IMR-90 (cell line): ENCODE results near the gene CCDC88A. TPM values are rescaled to one million over a fixed set of nuclear protein-coding genes. Genes with fewer than 3 reads are reported as not detected.

Experiments used
- ATAC-seq: fragments of 200-7000 bp; cut with Tn5 transposase; 2 replicates; pipeline ENCODE4 v1.9.1; 2020; ENCODE audit warnings: low read depth, mild to moderate bottlenecking, moderate library complexity
- BruUV-seq: library from RNA; stranded (reverse); fragments of 400-500 nt; replicated peaks from 2 replicates; lab custom pipeline; 2021; lab: Mats Ljungman, UMichigan
- CTCF ChIA-PET: fragments of 300-600 bp; formaldehyde crosslinking; extraction: SDS; loops from one replicate; lab custom pipeline; 2021; ENCODE audit warnings: antibody characterized with exemption; lab: Yijun Ruan, JAX
- POLR2A ChIA-PET: fragments of 300-600 bp; sonication (Branson Sonifier 250); formaldehyde crosslinking; loops from one replicate; lab custom pipeline; 2022; ENCODE audit warnings: antibody characterized with exemption; ENCODE audit not compliant: unreplicated experiment; lab: Charles Lee
- DNase-seq: peaks from one replicate; pipeline ENCODE4 v3.0.0; 2013
- H2AFZ ChIP-seq: replicated peaks from 2 replicates; pipeline ENCODE3; 2013; ENCODE audit warnings: low read length, mild to moderate bottlenecking; ENCODE audit not compliant: poor library complexity
- H2AK5ac ChIP-seq: 2 replicates; pipeline ENCODE4 v1.6.1; 2013; ENCODE audit warnings: low read depth, low read length, inconsistent platforms
- H2AK9ac ChIP-seq: replicated peaks from 2 replicates; pipeline ENCODE3; 2013; ENCODE audit warnings: mild to moderate bottlenecking, low read depth, low read length, moderate library complexity; ENCODE audit not compliant: poor library complexity
- H2BK120ac ChIP-seq: 2 replicates; pipeline ENCODE4 v1.6.1; 2013; ENCODE audit warnings: low read depth, low read length, inconsistent platforms
- H2BK15ac ChIP-seq: 3 replicates; pipeline ENCODE4 v1.6.1; 2013; ENCODE audit warnings: low read depth, low read length, inconsistent platforms
- H2BK20ac ChIP-seq: 2 replicates; pipeline ENCODE4 v1.6.1; 2013; ENCODE audit warnings: low read depth, mild to moderate bottlenecking, inconsistent platforms, low read length, moderate library complexity
- H2BK5ac ChIP-seq: 2 replicates; pipeline ENCODE4 v1.6.1; 2013; ENCODE audit warnings: mild to moderate bottlenecking, low read depth, low read length, inconsistent platforms; ENCODE audit not compliant: poor library complexity, severe bottlenecking
- H3K14ac ChIP-seq: replicated peaks from 2 replicates; pipeline ENCODE4 v1.6.1; 2013; ENCODE audit warnings: low read depth, low read length, inconsistent platforms
- H3K18ac ChIP-seq: 2 replicates; pipeline ENCODE4 v1.6.1; 2013; ENCODE audit warnings: low read depth, low read length, control low read depth
- H3K23ac ChIP-seq: 2 replicates; pipeline ENCODE4 v1.6.1; 2013; ENCODE audit warnings: low read depth, low read length, inconsistent platforms
- H3K27ac ChIP-seq: 2 replicates; pipeline ENCODE4 v1.5.1; 2013; ENCODE audit warnings: mild to moderate bottlenecking, control low read depth, low read length; ENCODE audit not compliant: insufficient read depth
- H3K27me3 ChIP-seq: 2 replicates; pipeline ENCODE4 v1.6.1; 2013; ENCODE audit warnings: low read length; ENCODE audit not compliant: control insufficient read depth, insufficient read depth
- H3K36me3 ChIP-seq: 2 replicates; pipeline ENCODE4 v1.6.1; 2013; ENCODE audit warnings: low read length, mixed read lengths; ENCODE audit not compliant: control insufficient read depth, insufficient read depth
- H3K4ac ChIP-seq: 2 replicates; pipeline ENCODE4 v1.6.1; 2013; ENCODE audit warnings: low read depth, low read length, inconsistent platforms
- H3K4me1 ChIP-seq: 2 replicates; pipeline ENCODE4 v1.6.1; 2013; ENCODE audit warnings: low read length, mixed read lengths; ENCODE audit not compliant: control insufficient read depth, insufficient read depth
- H3K4me2 ChIP-seq: 2 replicates; pipeline ENCODE4 v1.6.1; 2013; ENCODE audit warnings: low read depth, mild to moderate bottlenecking, control low read depth, low read length, moderate library complexity
- H3K4me3 ChIP-seq: 2 replicates; pipeline ENCODE4 v1.5.1; 2013; ENCODE audit warnings: low read depth, mild to moderate bottlenecking, control low read depth, low read length, moderate library complexity; ENCODE audit not compliant: insufficient read depth
- H3K56ac ChIP-seq: 2 replicates; pipeline ENCODE4 v1.6.1; 2013; ENCODE audit warnings: low read length, inconsistent platforms; ENCODE audit not compliant: insufficient read depth; ENCODE audit errors: extremely low read depth
- H3K79me1 ChIP-seq, 2 experiments: 2 replicates each; pipeline ENCODE4 v1.6.1; 2013; ENCODE audit warnings: low read length in 2 of 2, inconsistent platforms in 1 of 2, low read depth in 1 of 2
- H3K9ac ChIP-seq: 2 replicates; pipeline ENCODE4 v1.6.1; 2013; ENCODE audit warnings: low read depth, low read length, control low read depth
- H3K9me1 ChIP-seq: 2 replicates; pipeline ENCODE4 v1.6.1; 2013; ENCODE audit warnings: low read length, inconsistent platforms; ENCODE audit not compliant: insufficient read depth
- H3K9me3 ChIP-seq: 2 replicates; pipeline ENCODE4 v1.6.1; 2013; ENCODE audit warnings: low read length; ENCODE audit not compliant: control insufficient read depth, insufficient read depth
- H4K20me1 ChIP-seq: 2 replicates; pipeline ENCODE4 v1.6.1; 2013; ENCODE audit warnings: low read length, inconsistent platforms; ENCODE audit not compliant: insufficient read depth
- H4K5ac ChIP-seq: 2 replicates; pipeline ENCODE4 v1.6.1; 2013; ENCODE audit warnings: mild to moderate bottlenecking, low read depth, low read length, control low read depth
- H4K8ac ChIP-seq, 2 experiments: 2 replicates each; pipeline ENCODE4 v1.6.1; 2013; ENCODE audit warnings: low read depth in 2 of 2, low read length in 2 of 2, control low read depth in 1 of 2, inconsistent platforms in 1 of 2
- H4K91ac ChIP-seq: 2 replicates; pipeline ENCODE4 v1.6.1; 2013; ENCODE audit warnings: low read depth, low read length, inconsistent platforms; ENCODE audit not compliant: insufficient read depth
- BHLHE40 ChIP-seq: fragments of 150-350 bp; IDR thresholded peaks from 2 replicates; pipeline ENCODE4 v1.6.1; 2016; ENCODE audit warnings: mild to moderate bottlenecking, low read depth, low read length
- CEBPB ChIP-seq: IDR thresholded peaks from 2 replicates; pipeline ENCODE4 v1.6.1; 2012; ENCODE audit warnings: low read depth, low read length, improper control_type of control experiment
- CHD1 ChIP-seq: IDR thresholded peaks from 2 replicates; pipeline ENCODE4 v1.6.1; 2012; ENCODE audit warnings: low read depth, low read length, improper control_type of control experiment
- FOS ChIP-seq: fragments of 150-350 bp; IDR thresholded peaks from 2 replicates; pipeline ENCODE4 v1.6.1; 2016; ENCODE audit warnings: low read depth, low read length
- MAZ ChIP-seq: IDR thresholded peaks from 2 replicates; pipeline ENCODE4 v1.6.1; 2012; ENCODE audit warnings: low read depth, mild to moderate bottlenecking, low read length, improper control_type of control experiment, moderate library complexity, borderline replicate concordance
- MXI1 ChIP-seq: IDR thresholded peaks from 2 replicates; pipeline ENCODE4 v1.6.1; 2012; ENCODE audit warnings: low read depth, mild to moderate bottlenecking, low read length, moderate library complexity, borderline replicate concordance
- NFE2L2 ChIP-seq: fragments of 150-350 bp; IDR thresholded peaks from 2 replicates; pipeline ENCODE4 v1.6.1; 2016; ENCODE audit warnings: low read depth, mild to moderate bottlenecking, low read length
- POLR2A ChIP-seq: IDR thresholded peaks from 2 replicates; pipeline ENCODE4 v1.6.1; 2012; ENCODE audit warnings: mild to moderate bottlenecking, low read depth, low read length
- RFX5 ChIP-seq: IDR thresholded peaks from 2 replicates; pipeline ENCODE4 v1.8.0; 2012; ENCODE audit warnings: low read depth, mild to moderate bottlenecking, low read length, moderate library complexity
- SMC3 ChIP-seq: fragments of 150-350 bp; IDR thresholded peaks from 2 replicates; pipeline ENCODE4 v1.6.1; 2016; ENCODE audit warnings: low read depth, mild to moderate bottlenecking, antibody characterized with exemption, low read length, moderate library complexity
- WGBS, 2 experiments: methylation state at CpG; one replicate each; pipeline versions ENCODE4 v1.1.5 to v1.1.7; 2013; ENCODE audit warnings: missing lambda C conversion rate in 2 of 2; ENCODE audit not compliant: insufficient read length in 1 of 2; ENCODE audit errors: extremely low coverage in 2 of 2; 5-methylcytosine and 5-hydroxymethylcytosine counted together
- dilution Hi-C: fragments of 300-500 bp; cut with HindIII; formaldehyde crosslinking; loops from one replicate; pipeline ENCODE4 v1.14.3; 2018; ENCODE audit warnings: low sequenced_read_pairs; ENCODE audit not compliant: unreplicated experiment
- in situ Hi-C: fragments of 300-500 bp; cut with MboI; formaldehyde crosslinking; loops from 3 replicates; pipeline ENCODE4 v1.14.3; 2019; ENCODE audit warnings: low sequenced_read_pairs, inconsistent platforms, mixed read lengths
- intact Hi-C: fragments of 100-400 bp; cut with micrococcal nuclease; formaldehyde crosslinking; loops from 2 replicates; pipeline ENCODE4 v1.10.0; 2022
- polyA plus RNA-seq, 3 experiments: library from polyadenylated mRNA; depleted of rRNA; stranded (reverse); fragments of >200 nt; gene quantifications; 2 replicates each; pipeline ENCODE4 v1.2.3, GENCODE V29; 2012; ENCODE audit warnings: low replicate concordance in 1 of 3
- total RNA-seq: library from RNA; depleted of rRNA; stranded (reverse); fragments of >200 nt; gene quantifications from 2 replicates; pipeline ENCODE4 v1.2.3, GENCODE V29; 2012
- TF ChIP-seq, protein P1 (sequence below): conservative IDR thresholded peaks from 2 replicates; pipeline ENCODE4 v1.5.1; 2012; ENCODE audit warnings: mild to moderate bottlenecking, low read depth, low read length, improper control_type of control experiment
- TF ChIP-seq, protein P2 (sequence below): fragments of 150-350 bp; IDR thresholded peaks from 2 replicates; pipeline ENCODE4 v1.6.1; 2016; ENCODE audit warnings: low read depth, mild to moderate bottlenecking, low read length, moderate library complexity, borderline replicate concordance

Gene CCDC88A
- total and polyA plus RNA-seq, 2 of the 4 experiments (the other 2 are of a cell fraction), result 15.6 to 63.8 TPM

DNA sequence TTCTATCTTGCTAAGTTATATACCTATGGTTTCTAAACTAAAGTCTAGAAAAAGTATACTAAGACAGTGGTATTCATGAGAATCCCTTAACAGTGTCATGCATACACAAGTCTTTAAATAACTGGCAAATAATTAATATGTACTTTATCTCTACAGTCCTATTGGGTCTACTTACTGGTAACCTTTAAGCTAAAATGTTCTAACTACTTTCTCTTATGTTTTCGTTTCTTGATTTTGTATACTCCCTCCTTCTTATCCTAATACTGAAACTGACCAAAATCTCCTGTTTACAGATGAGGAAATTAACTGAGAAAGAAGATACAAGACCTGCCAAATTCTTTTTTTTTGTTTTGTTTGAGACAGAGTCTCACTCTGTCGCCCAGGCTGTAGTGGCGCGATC, 74.6 kb downstream of the CCDC88A start:
- CTCF ChIA-PET, result no interaction called here
- H3K27ac ChIP-seq, result no peak overlapping the region
- no peak overlapping the region for H3K4ac ChIP-seq
- POLR2A ChIA-PET, result no interaction called here
- no peak overlapping the region for H2BK20ac ChIP-seq
- no peak overlapping the region for H3K18ac ChIP-seq
- TF ChIP-seq RFX5 (no peak), SMC3 (no peak), FOS (no peak), MXI1 (no peak), POLR2A (no peak), NFE2L2 (no peak), BHLHE40 (no peak), MAZ (no peak), CHD1 (no peak), CEBPB (no peak)
- TF ChIP-seq, protein P1, sequence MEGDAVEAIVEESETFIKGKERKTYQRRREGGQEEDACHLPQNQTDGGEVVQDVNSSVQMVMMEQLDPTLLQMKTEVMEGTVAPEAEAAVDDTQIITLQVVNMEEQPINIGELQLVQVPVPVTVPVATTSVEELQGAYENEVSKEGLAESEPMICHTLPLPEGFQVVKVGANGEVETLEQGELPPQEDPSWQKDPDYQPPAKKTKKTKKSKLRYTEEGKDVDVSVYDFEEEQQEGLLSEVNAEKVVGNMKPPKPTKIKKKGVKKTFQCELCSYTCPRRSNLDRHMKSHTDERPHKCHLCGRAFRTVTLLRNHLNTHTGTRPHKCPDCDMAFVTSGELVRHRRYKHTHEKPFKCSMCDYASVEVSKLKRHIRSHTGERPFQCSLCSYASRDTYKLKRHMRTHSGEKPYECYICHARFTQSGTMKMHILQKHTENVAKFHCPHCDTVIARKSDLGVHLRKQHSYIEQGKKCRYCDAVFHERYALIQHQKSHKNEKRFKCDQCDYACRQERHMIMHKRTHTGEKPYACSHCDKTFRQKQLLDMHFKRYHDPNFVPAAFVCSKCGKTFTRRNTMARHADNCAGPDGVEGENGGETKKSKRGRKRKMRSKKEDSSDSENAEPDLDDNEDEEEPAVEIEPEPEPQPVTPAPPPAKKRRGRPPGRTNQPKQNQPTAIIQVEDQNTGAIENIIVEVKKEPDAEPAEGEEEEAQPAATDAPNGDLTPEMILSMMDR, result no peak
- TF ChIP-seq, protein P2, sequence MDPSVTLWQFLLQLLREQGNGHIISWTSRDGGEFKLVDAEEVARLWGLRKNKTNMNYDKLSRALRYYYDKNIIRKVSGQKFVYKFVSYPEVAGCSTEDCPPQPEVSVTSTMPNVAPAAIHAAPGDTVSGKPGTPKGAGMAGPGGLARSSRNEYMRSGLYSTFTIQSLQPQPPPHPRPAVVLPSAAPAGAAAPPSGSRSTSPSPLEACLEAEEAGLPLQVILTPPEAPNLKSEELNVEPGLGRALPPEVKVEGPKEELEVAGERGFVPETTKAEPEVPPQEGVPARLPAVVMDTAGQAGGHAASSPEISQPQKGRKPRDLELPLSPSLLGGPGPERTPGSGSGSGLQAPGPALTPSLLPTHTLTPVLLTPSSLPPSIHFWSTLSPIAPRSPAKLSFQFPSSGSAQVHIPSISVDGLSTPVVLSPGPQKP, result no peak
- no peak overlapping the region for H3K23ac ChIP-seq
- peaks cover 2% of the 10 kb centered on the region; the same call in 1 of the 2 replicates for H3K36me3 ChIP-seq
- no TSS peak for BruUV-seq
- WGBS, 2 experiments, result 100% methylated on average over 3 of the region's 4 CpGs; no CpG with 5 or more reads in 1 of the 2 experiments
- H2AFZ ChIP-seq, result no peak overlapping the region
- H3K14ac ChIP-seq, result no peak overlapping the region
- H2BK5ac ChIP-seq, result no peak overlapping the region
- H3K4me3 ChIP-seq, result no peak overlapping the region
- H4K20me1 ChIP-seq, result no peaks in the 10 kb centered on the region
- ATAC-seq (no peak), DNase-seq (no peak)
- no peak overlapping the region for H4K91ac ChIP-seq
- dilution Hi-C loops (no loop called here), intact Hi-C loops (no loop called here), in situ Hi-C loops (no loop called here)
- H3K9me3 ChIP-seq, result no peaks in the 10 kb centered on the region
- H2AK9ac ChIP-seq, result no peak overlapping the region
- H4K8ac ChIP-seq, result no peak overlapping the region
- H2BK120ac ChIP-seq, result no peak overlapping the region
- H3K9ac ChIP-seq, result no peak overlapping the region
- H2AK5ac ChIP-seq, result no peak overlapping the region
- H3K56ac ChIP-seq, result no peak overlapping the region
- no peak overlapping the region for H4K5ac ChIP-seq
- no peak overlapping the region for H2BK15ac ChIP-seq
- H3K27me3 ChIP-seq, result no peaks in the 10 kb centered on the region
- H3K9me1 ChIP-seq, result no peaks in the 10 kb centered on the region
- H3K4me2 ChIP-seq, result no peak overlapping the region
- H3K79me1 ChIP-seq, result no peaks in the 10 kb centered on the region
- no peaks in the 10 kb centered on the region for H3K4me1 ChIP-seq
